GM21390 (cell line): ENCODE measurements around the gene OLFM1.

Source experiments
- ATAC-seq: cut with Tn5 transposase; IDR thresholded peaks from one replicate; pipeline ENCODE4 v1.9.1; 2021; ENCODE audit not compliant: unreplicated experiment

The OLFM1 gene

DNA sequence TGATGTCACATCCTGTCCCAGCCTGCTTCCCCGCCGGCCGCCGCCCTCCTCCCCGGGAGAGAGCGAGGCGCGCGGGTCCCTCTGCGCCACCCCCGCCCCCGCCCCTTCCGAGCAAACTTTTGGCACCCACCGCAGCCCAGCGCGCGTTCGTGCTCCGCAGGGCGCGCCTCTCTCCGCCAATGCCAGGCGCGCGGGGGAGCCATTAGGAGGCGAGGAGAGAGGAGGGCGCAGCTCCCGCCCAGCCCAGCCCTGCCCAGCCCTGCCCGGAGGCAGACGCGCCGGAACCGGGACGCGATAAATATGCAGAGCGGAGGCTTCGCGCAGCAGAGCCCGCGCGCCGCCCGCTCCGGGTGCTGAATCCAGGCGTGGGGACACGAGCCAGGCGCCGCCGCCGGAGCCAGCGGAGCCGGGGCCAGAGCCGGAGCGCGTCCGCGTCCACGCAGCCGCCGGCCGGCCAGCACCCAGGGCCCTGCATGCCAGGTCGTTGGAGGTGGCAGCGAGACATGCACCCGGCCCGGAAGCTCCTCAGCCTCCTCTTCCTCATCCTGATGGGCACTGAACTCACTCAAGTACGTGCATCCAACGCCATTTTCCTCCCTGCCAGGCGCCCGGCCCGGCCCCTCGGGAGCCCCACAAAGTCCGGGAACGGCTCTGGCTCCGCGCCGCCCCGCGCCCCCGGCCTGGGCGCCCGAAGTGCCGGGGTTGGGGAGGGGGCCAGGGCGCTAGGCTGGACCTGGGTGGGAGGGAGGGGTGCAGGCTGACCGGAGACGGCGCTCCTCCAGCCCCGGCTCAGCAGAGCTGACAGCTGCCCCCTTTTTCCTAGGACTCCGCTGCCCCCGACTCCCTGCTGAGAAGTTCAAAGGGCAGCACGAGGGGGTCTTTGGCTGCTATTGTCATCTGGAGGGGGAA is 12.0 kb upstream of the OLFM1 start:
- ATAC-seq: no peak

DNA sequence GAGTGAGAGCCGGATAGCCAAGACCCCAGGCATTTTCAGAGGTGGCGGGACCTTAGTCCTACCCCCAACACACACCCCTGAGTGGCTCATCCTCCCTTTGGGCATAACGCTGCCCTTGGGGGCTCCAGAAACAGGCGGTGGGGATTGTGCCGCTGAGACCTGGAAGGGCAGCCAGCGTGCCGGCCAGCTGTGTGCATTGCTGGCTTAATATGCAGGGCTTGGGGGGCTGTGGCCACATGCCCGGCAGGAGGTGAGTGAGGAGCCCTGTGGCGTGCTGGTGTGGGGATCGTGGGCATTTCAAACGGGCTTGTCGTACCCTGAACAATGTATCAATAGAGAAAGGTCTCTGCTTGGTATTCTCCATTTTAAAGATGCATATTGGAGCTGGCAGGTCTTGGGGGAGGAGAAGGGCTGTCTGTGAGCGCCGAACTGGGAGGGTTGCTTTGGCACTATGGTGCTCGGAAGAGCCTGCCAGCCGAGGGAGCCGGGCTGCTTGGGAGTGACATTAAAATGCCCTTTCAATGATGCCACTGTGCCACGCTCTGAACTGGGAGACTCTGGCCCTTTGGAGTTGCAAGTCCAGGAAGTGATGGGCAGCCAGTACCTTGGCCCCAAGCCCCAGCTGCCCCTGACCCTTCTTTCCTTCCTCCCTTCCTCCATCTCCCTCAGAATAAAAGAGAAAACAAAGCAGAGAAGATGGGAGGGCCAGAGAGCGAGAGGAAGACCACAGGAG is 11.2 kb upstream of the OLFM1 start:
- no peak for ATAC-seq

DNA sequence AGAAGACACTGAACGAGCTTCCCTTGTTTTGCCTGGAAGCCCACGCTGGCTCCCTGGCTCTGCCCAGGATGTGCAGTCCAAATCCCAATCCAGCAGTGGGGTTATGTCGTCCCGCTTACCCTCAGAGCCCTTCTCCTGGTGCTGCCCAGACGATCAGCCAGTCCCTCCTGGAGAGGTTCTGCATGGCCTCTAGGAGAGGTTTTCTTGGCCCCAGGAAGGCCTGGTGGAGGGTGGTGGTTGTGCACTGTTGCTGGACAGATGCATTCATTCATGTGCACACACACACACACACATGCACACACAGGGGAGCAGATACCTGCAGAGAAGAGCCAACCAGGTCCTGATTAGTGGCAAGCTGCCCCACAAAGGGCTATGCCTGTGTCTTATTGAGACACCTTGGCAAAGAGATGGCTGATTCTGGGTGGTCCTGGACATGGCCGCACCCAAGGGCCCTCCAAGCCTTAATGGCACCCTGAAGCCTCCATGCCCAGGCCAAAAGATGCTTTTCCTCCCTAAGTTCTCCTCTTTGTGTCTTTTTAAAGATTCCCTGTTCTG is 10.5 kb upstream of the OLFM1 start:
- no peak for ATAC-seq

DNA sequence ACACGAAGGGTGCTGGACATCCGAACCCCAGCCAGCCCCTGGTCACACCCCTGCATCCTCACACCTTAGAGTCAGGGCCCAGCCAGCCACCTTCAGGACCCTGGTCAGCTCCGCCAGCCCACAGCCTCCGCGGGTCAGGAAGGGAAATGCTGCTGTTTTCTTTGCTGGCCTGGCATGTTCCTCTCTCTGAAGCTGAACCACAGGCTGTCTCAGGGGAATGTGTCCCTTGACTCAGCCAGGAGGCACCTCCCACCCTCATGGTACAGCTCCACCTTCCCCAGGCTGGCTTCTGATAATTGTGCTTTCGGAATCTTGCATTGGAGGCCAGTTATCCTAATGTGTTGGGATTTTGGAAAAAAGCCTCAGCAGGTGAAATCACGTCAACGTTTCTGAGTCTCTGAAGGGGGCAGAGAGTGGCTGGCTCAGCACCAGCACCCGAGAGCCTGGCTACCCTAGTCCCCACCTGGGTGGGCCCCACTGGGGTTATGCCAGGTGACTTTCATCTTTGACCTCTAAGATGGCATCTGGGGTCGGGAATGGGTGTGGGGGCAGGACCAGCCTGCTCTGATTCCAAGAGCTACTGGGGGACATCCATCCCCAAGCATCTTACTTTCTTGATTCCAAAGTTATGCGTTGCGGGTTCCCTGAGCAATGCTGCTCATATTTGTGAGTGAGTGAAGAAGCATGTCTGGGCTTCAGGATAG is 9.8 kb upstream of the OLFM1 start:
- ATAC-seq: no peak

DNA sequence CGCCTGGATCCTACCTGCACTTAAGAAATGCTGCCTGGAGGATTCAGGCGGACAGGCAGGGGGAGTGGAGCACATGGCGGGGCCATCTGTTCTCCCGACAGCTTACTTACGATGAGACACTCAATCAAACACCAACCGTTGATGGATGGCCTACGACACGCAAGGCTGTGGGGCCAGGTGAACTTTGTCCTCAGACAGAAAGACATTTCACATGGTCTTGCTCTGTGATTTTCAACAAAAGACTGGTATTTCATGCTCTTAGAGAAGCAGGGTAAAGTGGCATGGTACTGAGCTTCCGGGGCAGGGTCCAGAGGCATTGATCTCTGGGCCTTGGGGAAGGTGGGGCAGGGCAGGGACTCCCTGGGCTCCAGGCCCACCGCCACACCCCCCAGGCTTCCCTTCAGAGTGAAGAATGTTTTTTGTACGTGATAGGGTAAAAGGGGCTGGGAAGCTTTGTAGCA is 9.1 kb upstream of the OLFM1 start:
- no peak for ATAC-seq

DNA sequence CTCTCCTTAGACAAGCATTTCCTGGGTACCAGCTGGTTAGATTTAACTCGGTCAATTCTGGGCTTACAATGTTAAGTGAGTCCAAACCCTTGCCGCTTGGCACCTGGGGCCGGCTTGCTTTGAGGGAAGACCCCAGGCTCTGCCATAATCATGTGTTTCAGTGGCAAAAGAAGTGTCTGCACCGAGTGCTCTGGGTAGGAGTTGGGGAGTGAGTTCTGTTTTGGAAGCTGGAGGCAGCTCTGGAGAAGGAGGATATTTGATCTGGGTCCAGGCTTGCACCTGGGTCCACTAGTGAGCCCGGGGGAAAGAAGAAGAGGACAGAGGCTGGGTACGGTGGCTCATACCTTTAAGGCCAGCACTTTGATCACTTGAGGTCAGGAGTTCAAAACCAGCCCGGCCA is 8.4 kb upstream of the OLFM1 start:
- ATAC-seq: no peak

DNA sequence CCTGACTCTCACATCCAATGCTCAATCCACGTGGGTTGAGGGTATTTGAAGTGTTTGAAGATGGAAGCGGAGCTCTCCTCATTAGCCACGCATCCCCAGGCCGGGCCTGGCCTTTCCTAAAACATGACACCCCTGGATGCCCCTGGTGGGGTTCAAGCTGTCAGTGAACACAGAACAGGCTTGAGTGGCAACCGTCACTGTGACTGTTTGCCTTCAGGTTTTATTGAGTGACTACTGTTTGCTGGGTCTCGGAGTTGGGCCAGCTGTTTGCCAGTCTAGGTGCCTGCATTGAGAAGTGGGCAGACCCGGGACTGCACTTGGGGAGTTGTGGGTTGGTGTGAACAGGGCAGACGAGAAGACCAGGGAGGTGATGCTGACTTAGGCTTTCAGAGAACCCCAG is 7.8 kb upstream of the OLFM1 start:
- ATAC-seq: no peak

DNA sequence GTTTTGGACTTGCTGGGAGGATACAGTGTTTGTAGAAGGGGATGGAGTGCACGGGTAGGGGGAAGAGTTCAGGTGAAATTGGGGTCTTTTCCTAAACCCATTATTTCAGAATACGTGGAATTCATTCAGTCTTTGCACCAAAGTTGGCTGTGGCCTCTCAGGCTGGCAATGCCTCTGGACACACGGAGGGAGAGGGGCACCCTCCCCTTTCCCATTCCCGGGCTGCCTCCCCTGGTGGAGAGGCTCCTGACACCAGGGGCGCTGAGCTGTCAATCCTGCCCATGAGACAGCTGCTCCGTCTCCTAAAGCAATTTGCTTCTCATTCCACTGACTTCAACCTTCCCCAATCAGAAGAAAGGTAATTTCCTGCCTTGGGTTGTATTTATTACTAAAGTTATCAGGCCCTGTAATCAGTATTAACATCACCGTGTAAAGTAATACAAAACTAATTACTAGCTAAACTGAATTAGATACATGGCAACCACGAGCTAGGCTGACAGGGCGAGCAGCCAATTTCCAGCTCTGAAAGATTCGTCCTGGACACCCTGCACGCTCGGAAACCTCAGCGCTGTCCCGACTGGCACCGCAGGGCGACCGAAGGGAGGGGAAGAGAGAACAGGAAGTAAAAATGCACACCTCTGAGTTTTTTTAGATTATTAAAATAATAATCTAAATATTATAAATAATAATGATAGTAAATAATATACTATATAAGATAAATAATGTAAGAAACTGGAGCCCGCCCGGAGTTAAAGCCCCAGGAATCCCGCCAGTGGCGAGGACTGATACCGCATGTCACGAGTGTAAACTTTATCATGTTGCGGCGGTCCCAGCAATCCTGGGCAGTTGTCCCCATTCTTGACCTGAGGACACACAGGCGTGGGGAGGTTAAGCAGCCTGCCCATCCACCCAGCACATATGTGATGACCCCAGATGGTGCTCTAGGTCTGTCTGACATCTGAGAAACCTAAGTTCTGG is 6.9 kb upstream of the OLFM1 start:
- ATAC-seq: no peak

DNA sequence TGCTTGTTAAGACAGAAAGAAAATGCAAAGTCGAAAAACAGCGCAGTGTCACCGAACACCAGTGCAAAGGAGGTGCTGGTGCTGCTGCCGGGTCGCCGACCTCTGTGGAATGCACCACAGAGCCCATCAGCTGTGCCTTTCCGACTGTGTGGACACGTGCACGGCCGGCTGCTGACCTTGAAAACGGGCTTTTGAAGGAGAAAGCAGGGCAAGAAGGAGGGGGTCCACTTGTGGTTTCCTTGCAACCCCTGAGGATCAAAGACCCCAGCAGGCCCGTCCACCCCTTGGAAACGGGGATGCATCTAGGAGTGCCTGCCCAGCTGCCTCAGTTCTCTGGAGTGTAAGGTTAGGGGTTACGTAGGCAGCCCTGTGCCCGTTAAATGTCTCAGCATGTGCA is 6.2 kb upstream of the OLFM1 start:
- no peak for ATAC-seq

DNA sequence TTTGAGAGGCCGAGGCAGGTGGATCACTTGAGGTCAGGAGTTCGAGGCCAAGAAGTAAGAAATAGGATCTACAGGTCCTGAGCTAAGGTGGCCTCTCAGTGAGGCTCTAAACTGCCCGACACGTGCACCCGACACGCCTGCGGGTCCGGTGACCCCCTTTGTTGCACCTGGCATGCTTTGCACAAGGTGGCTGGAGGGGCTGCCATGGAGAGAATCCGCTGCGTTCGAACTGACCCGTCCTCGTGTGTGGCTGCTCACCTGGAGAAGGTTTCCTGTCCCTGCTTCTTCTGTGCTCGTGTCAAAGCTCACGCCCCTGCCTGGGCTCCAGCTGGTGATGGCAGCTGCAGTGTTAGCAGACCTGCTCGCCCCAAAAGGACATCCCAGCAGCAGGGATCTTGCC is 5.7 kb upstream of the OLFM1 start:
- ATAC-seq: no peak

DNA sequence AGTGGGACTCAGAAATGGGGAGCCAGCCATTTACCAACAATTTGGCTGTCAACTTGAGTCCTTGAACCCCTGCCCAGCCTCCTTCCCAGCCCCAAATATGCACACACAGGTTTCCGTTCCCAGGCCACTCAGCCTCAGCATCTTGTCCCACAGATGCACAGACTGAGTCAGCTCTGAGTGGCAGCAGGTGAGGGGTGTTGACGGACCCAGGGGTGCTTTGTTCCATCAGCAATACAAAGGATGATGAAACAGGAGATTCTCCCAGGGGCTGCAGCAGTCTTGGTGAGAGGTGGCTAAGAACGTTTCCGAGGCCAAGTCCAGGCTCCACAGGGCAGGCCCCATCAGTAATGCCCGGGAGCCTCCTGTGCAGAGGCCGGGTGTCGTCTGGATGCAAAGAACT is 4.9 kb upstream of the OLFM1 start:
- no peak for ATAC-seq

DNA sequence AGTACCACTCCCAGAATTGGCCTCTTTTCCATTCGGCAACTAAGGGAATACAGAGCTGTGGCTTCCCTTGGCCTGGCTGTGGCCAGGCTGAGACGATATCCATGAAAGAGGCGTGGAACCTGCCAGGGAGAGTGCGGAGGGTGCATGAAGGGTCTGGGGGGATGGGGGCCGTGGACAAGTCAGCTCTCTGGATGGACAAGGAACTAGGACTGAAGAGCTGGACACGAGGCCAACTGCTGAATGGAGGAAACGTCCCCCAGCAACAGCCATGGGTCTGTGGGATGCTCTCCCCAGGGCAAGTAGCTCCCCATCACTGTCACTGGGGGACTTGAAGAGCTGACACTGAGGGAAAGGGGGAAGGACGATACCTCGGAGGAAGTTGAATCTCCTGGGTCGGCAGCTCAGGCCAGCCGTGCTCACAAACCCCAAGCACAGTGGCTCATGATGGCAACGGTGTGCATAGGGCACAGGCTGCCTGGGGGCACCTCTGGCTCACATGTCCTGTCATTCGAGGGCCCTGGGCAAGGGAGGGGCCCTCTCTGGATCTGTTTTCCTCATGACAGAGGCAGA is 4.1 kb upstream of the OLFM1 start:
- ATAC-seq: no peak

DNA sequence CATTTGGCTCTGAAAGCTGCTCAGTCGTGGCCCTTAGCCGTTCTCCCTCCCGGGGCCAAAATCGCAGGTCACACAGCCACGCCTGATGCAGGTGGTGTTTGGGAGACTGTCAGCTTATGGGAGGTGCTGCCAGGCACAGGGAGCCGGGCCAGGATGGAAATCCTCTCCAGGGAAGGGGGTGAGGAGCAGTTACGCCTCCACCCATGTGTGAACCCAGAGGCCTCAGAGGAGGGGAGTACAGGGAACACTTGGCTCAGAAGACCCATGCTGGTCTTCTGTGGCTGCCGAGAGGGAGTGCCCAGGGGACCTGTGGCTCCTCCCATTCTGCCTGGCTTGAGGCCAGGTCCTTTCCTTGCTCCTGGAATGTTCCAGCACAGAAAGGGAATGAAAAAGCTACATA is 3.6 kb upstream of the OLFM1 start:
- ATAC-seq: no peak

DNA sequence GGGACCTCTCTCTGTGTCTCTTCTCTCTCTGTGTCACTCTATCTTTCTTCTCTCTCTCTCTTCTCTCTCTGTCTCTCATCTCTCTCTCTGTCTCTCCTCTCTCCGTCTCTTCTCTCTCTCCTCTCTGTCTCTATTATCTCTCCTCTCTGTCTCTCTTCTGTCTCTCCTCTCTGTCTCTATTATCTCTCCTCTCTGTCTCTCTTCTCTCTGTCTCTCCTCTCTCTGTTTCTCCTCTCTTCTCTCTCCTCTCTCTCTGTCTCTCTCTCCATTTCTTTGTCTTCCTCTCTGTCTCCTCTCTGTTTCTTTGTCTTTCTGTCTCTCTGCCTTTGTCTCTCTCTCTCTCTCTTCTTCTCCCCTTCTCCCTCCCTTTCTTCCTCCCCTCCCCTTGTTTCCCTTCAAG is 3.2 kb upstream of the OLFM1 start:
- ATAC-seq: no peak

DNA sequence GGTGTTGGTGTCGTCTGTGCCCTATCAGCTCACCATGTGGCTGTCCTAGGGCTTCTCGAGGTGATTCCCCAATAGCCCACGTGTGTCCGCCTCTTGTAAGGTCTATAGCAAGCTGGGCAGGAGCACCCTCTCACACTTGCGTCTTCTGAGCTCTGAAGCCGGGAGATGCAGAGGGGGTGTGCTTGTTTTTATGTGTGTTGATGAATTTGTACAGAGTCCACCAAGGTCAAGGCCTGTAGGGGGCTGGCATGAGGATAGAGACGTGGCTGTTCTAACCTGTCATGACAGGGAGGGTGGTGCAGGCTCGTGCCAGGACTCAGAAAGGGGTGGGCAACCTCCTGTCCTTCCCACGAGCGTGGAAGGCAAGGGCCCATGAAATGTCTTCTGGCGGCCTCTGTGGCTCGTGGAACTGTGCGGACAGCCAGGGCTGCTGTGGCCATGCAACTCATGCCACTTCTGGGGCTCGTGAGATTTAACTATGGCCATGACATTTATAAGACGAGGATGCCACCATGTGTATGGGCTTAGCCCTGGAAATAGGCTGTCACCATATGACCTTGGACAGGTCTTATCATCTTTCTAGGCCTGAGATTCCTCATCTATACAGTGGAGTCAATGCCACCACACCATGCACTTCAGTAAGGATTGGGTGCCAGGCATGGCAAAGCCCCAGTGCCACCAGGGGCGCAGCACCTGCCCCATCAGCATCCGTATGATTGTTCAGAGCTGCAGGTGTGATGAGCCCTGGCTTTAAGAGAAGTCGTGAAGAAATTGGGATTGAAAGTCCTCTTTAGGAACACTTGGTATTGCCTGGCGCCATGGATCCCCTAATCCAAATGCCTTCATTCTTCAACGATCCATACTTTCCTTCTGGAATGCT is 2.3 kb upstream of the OLFM1 start:
- no peak for ATAC-seq

DNA sequence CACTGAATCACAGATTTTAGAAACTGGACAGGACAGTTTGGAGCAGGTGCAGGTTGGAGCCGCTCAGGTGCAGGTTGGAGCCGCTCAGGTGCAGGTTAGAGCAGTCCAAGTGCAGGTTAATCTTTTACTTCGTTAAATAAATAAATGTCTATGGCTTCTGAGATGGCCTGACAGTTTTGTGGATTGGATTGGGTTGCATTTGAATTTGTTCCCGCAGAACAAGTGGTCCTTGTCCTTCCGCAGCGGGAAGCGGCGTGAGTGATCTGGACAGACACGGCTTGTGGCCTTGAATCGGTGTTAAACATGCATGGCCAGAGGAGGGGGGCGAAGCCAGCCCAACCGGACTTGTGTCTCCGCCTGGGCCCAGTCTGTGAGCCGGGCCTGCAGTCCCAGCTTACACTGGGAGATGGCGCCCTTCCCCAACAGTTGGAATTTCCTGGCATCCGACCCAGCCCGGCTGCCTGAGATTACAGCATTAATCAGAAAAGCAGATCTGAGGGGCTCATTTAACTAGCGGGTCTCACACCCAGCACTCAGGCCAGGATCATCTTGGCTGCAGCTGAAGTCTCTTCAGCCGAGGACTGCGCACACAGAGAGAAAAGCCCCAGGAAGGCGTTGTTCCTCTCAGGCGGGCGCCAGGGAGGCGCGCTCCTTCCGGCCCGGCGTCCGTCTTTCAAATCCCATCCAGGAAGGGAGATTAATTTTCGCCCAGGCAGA is 1.5 kb upstream of the OLFM1 start:
- ATAC-seq: no peak

DNA sequence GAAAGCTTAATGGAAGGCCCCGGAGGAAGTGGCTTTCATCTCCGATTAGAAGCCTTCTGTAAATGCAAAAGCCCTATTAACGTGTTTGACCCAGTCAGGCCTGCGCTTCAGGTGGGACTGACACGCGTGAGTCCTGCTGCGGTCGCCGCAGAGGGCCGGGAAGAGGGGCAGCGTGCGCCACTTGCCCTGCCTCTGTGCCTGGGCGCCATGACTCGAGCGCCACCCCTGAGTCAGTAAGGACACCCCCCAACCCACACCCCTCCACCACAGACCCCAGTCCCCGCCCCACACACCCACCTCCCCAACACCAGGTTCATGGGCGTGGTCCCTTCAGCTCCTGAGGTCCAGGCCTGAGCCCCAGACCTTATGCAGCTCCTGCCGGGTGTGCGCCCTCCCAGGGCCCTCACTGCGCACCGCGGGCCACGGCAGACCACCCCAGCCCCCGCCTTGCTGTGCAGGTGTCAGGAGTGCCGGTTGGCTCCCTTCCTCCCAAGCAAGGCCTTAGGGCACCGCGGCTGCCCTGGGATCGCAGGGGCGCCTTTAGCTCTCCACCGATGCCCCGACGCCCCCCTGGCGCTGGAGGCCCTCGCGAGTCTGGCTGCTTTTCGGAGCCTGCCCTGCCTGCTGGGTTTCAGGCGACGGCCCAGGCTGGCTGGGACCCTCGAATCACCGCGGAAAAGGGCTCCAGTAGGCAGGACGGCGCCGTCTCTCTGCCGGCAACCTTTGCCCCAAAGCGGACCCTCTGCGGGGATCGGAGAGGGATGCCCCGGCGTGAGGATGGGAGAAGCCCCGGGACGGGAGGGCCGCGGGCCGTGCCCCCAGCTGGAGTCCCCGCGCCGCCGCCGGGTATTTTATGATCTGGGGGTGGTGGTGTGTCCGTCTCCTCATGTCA is 625 bp upstream of the OLFM1 start:
- ATAC-seq: no peak
